MCF 10A (cell line): Measurements from ENCODE around the gene MET. TPM values are rescaled to one million over a fixed set of nuclear protein-coding genes. Genes with fewer than 3 reads are reported as not detected.
"Not testable (repeated sequence)": the region's sequence is repeated elsewhere in the genome, so short reads cannot be mapped to it uniquely, and the experiment has no call there.

Experiments used
- BruUV-seq: library from RNA; stranded (reverse); fragments of 400-500 nt; replicated peaks from 2 replicates; lab custom pipeline; 2021; lab: Mats Ljungman, UMichigan
- CTCF ChIA-PET: fragments of 300-600 bp; sonication (Branson Sonifier 250); formaldehyde crosslinking; extraction: SDS; loops from one replicate; lab custom pipeline; 2021; ENCODE audit warnings: antibody characterized with exemption, inconsistent platforms; lab: Yijun Ruan, JAX
- POLR2A ChIA-PET: fragments of 300-600, 350-650 bp; sonication (Branson Sonifier 250); formaldehyde crosslinking; extraction: SDS; loops from one replicate; lab custom pipeline; 2020; ENCODE audit warnings: antibody characterized with exemption, inconsistent platforms; lab: Yijun Ruan, JAX
- DNase-seq: peaks from one replicate; pipeline ENCODE4 v3.0.0-alpha.2; 2018; ENCODE audit not compliant: unreplicated experiment
- H3K27ac Mint-ChIP-seq: one replicate; pipeline ENCODE4 v1.8.0; 2022; ENCODE audit warnings: mild to moderate bottlenecking, low read depth, mixed read lengths; ENCODE audit not compliant: unreplicated experiment
- H3K27me3 Mint-ChIP-seq: one replicate; pipeline ENCODE4 v1.8.0; 2022; ENCODE audit warnings: mixed read lengths; ENCODE audit not compliant: insufficient read depth, unreplicated experiment
- H3K36me3 Mint-ChIP-seq: one replicate; pipeline ENCODE4 v1.8.0; 2022; ENCODE audit warnings: mild to moderate bottlenecking, moderate library complexity, mixed read lengths; ENCODE audit not compliant: insufficient read depth, unreplicated experiment
- H3K4me1 Mint-ChIP-seq: one replicate; pipeline ENCODE4 v1.8.0; 2022; ENCODE audit warnings: mixed read lengths; ENCODE audit not compliant: insufficient read depth, unreplicated experiment
- H3K4me3 Mint-ChIP-seq: one replicate; pipeline ENCODE4 v1.8.0; 2022; ENCODE audit warnings: mild to moderate bottlenecking, moderate library complexity, mixed read lengths; ENCODE audit not compliant: unreplicated experiment
- H3K9me3 Mint-ChIP-seq: one replicate; pipeline ENCODE4 v1.8.0; 2022; ENCODE audit warnings: mixed read lengths; ENCODE audit not compliant: unreplicated experiment
- intact Hi-C: fragments of 100-400 bp; cut with micrococcal nuclease; formaldehyde crosslinking; loops from 2 replicates; pipeline ENCODE4 v1.14.1; 2022
- total RNA-seq: library from RNA; stranded (reverse); gene quantifications from 2 replicates; pipeline ENCODE4 v1.2.3, GENCODE V29; 2022
- TF ChIP-seq, protein P1 (sequence below): fragments of 200-600 bp; IDR thresholded peaks from one replicate; pipeline ENCODE4 v1.8.0; 2022; ENCODE audit warnings: antibody characterized with exemption, mild to moderate bottlenecking; ENCODE audit not compliant: unreplicated experiment

The MET gene
- total RNA-seq, 1 experiment from 2014 or later, result 129 TPM

DNA sequence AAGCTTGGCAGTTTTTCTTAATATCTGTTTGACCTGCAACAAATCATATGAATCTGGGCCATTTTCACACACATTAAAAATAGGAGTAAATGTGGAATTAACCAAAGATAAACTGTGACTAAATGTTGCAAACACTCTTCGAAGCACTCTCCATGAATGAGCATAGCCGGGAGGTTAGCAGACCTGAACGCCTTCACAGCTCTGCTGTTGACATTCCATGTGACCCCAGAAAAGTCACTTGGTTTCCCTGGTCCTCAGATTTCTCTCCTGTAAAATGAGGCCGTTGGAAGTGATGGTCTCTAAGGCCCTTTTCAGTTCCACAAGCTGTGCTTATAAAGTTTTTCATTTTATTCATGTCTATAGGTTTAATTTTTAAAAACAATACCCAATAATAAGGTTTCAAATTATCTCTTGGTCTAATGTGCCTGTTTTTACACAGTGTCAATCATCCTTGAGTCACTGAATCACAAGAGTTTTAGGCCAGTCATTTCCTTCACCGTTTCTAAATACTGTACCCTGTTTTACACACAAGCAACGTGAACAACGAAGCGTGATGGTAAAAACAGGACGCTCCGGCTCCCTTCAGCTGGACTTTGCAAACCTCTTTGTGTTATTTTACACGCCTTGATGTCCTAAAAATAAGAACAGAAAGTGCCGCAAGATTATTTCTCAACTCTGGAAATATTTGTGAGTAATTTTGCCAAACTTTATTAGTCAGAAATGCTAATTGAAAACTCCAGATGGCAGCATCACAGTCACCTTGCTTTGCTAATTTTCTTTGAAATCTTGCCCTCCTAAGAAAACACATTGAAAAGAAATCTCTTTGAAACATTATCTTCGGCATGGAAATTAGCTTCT is 38.6 kb upstream of the MET start:
- TF ChIP-seq, protein P1, sequence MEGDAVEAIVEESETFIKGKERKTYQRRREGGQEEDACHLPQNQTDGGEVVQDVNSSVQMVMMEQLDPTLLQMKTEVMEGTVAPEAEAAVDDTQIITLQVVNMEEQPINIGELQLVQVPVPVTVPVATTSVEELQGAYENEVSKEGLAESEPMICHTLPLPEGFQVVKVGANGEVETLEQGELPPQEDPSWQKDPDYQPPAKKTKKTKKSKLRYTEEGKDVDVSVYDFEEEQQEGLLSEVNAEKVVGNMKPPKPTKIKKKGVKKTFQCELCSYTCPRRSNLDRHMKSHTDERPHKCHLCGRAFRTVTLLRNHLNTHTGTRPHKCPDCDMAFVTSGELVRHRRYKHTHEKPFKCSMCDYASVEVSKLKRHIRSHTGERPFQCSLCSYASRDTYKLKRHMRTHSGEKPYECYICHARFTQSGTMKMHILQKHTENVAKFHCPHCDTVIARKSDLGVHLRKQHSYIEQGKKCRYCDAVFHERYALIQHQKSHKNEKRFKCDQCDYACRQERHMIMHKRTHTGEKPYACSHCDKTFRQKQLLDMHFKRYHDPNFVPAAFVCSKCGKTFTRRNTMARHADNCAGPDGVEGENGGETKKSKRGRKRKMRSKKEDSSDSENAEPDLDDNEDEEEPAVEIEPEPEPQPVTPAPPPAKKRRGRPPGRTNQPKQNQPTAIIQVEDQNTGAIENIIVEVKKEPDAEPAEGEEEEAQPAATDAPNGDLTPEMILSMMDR, result peak; percentile 15
- POLR2A ChIA-PET, result interaction anchor here (0.6 to 12.8 kb wide), 36 partner anchors 11 to 422 kb away, joined by 3 to 362 read pairs (median 4); partner anchors contain the start of gene MET
- Mint-ChIP-seq H3K4me1 (peaks cover 48% of the 10 kb centered on the region), H3K36me3 (no peaks in the 10 kb centered on the region), H3K4me3 (peak overlapping the region; percentile 40), H3K27me3 (no peaks in the 10 kb centered on the region), H3K9me3 (no peaks in the 10 kb centered on the region), H3K27ac (peak overlapping the region; percentile 94)
- BruUV-seq, result TSS peak; percentile 49
- DNase-seq, result peak; percentile 84
- CTCF ChIA-PET, result interaction anchor here (0.7 to 8.6 kb wide), 19 partner anchors 11 to 277 kb away, joined by 3 to 104 read pairs (median 4); partner anchors contain the start of gene MET
- intact Hi-C loops, result loop anchor here (2.0 kb wide), 1 partner anchor 39 kb away; the partner anchor contains the start of gene MET

DNA sequence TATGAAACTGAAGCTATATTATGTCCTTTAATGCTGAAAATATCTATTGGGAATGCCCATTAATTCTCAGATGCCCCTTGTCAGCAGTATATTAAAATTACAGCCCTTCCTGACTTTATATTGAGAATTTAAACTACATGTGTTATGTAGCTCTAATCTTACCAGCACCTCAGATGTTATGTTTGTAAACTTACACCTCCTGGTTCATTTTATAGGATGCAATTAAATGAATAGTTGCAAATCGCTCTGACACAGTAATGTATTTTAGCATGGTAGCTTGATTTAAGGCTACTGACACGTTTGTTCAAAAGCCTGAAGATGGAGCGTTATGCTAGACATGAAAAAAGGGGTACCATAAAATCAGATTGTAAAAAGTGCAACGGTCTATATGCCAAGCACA is 35.0 kb upstream of the MET start:
- no peak overlapping the region for H3K4me3 Mint-ChIP-seq
- ChIA-PET POLR2A (interaction anchor here (0.7 to 12.8 kb wide), 3 partner anchors 14 to 44 kb away, joined by 3 to 362 read pairs (median 181); partner anchors contain the start of gene MET), CTCF (interaction anchor here (0.9 kb wide), 1 partner anchor 59 kb away, joined by 3 read pairs; no protein-coding TSS in a partner anchor)
- no peaks in the 10 kb centered on the region for H3K9me3 Mint-ChIP-seq
- DNase-seq, result no peak
- H3K27me3 Mint-ChIP-seq, result no peaks in the 10 kb centered on the region
- intact Hi-C loops, result no loop called here
- no peak overlapping the region for H3K27ac Mint-ChIP-seq
- TF ChIP-seq, protein P1, result no peak
- no peaks in the 10 kb centered on the region for H3K36me3 Mint-ChIP-seq
- no TSS peak for BruUV-seq
- peaks cover 26% of the 10 kb centered on the region for H3K4me1 Mint-ChIP-seq

DNA sequence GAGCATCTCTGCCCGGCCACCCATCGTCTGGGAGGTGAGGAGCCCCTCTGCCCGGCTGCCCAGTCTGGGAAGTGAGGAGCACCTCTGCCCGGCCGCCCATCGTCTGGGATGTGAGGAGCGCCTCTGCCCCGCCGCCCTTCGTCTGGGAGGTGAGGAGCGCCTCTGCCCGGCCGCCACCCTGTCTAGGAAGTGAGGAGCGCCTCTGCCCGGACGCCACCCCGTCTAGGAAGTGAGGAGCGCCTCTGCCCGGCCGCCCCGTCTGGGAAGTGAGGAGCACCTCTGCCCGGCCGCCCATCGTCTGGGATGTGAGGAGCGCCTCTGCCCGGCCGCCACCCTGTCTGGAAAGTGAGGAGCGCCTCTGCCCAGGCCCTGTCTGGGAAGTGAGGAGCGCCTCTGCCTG is 33.4 kb upstream of the MET start:
- intact Hi-C loops, result not testable (repeated sequence)

DNA sequence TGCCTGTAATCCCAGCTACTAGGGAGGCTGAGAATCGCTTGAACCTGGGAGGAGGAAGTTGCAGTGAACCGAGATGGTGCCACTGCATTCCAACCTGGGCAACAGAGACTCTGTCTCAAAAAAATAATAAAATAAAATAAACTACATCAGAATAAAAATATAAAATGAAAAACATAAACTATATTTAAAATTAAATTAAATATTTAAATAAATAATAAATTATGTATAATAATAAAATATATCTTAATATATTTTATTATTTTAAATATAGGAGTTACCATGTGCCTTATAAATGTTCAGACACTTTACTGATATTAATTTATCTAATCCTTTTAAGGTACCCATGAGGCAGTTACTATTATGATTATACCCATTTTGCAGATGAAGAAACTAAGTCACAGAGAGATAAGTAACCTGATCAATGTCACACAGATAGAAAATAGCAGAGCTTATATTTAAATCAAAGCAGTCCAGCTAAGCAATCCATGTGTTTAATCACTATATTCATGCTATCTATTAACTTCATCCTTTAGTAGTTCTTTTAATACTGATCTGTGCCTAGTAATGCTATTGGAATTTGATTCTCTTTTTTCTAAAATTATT is 30.3 kb upstream of the MET start:
- CTCF ChIA-PET, result interaction anchor here (0.6 kb wide), 2 partner anchors 11 to 163 kb away, joined by 3 read pairs; no protein-coding TSS in a partner anchor
- BruUV-seq, result no TSS peak
- Mint-ChIP-seq H3K4me3 (no peak overlapping the region), H3K27ac (no peak overlapping the region), H3K4me1 (no peaks in the 10 kb centered on the region), H3K27me3 (no peaks in the 10 kb centered on the region), H3K36me3 (no peaks in the 10 kb centered on the region), H3K9me3 (no peaks in the 10 kb centered on the region)
- no peak for DNase-seq
- intact Hi-C loops, result no loop called here
- POLR2A ChIA-PET, result interaction anchor here (0.7 to 1.6 kb wide), 3 partner anchors 10 to 12 kb away, joined by 3 to 5 read pairs (median 3); no protein-coding TSS in a partner anchor
- TF ChIP-seq, protein P1, result no peak

More for the DNA sequence above, 33.4 kb upstream of the MET start:
- H3K4me1 Mint-ChIP-seq, result peaks cover 11% of the 10 kb centered on the region
- H3K27me3 Mint-ChIP-seq, H3K36me3 Mint-ChIP-seq, BruUV-seq, DNase-seq, CTCF ChIA-PET, H3K27ac Mint-ChIP-seq, H3K4me3 Mint-ChIP-seq, H3K9me3 Mint-ChIP-seq: not testable (repeated sequence)
- POLR2A ChIA-PET, result interaction anchor here (0.7 to 12.8 kb wide), 2 partner anchors 12 to 62 kb away, joined by 4 to 181 read pairs; no protein-coding TSS in a partner anchor

DNA sequence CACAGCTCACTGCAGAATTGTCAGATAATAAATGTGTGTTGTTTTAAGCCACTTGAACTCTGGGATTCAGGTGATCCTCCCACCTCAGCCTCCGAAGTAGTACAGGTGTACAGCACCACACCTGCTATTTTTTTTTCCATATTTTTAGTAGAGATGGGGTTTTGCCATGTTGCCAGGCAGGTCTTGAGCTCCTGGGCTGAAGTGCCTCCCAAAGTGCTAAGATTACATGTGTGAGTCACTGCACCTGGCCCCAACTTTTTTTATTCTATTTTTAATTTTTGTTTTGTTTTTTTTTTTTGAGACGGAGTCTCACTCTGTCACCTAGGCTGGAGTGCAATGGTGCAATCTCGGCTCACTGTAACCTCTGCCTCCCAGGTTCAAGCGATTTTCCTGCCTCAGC is 28.8 kb upstream of the MET start:
- H3K9me3 Mint-ChIP-seq, intact Hi-C loops, H3K4me1 Mint-ChIP-seq, BruUV-seq, H3K27ac Mint-ChIP-seq, DNase-seq, H3K36me3 Mint-ChIP-seq, H3K4me3 Mint-ChIP-seq, H3K27me3 Mint-ChIP-seq: not testable (repeated sequence)
- ChIA-PET POLR2A (interaction anchor here (0.7 to 1.5 kb wide), 2 partner anchors 9 to 31 kb away, joined by 3 read pairs; no protein-coding TSS in a partner anchor), CTCF (interaction anchor here (0.7 kb wide), 1 partner anchor 134 kb away, joined by 3 read pairs; no protein-coding TSS in a partner anchor)
